SK-N-SH (cell line): ENCODE data around the gene CD180. TPM values are rescaled to one million over a fixed set of nuclear protein-coding genes. Genes with fewer than 3 reads are reported as not detected.

Experiments
- CTCF ChIA-PET: fragments of 300-600, 350-600 bp; formaldehyde crosslinking; extraction: SDS; loops from one replicate; lab custom pipeline; 2021; lab: Yijun Ruan, JAX
- POLR2A ChIA-PET: fragments of 350-600 bp; sonication (Branson Sonifier 250); formaldehyde crosslinking; extraction: SDS; loops from one replicate; lab custom pipeline; 2020; ENCODE audit warnings: antibody characterized with exemption, inconsistent platforms; lab: Yijun Ruan, JAX
- DNase-seq: peaks from one replicate; pipeline ENCODE4 v3.0.0; 2012
- H2AFZ ChIP-seq: fragments of 200-600 bp; sonication (generic); 2 replicates; pipeline ENCODE4 v1.8.1; 2016; ENCODE audit warnings: antibody characterized with exemption, mild to moderate bottlenecking, low read depth
- H3F3A ChIP-seq: fragments of 200-600 bp; sonication (generic); replicated peaks from 2 replicates; pipeline ENCODE3; 2016; ENCODE audit warnings: antibody characterized with exemption, mild to moderate bottlenecking; ENCODE audit not compliant: insufficient read depth
- H3K27ac ChIP-seq, 2 experiments: fragments of 200-500 bp in 1 of 2; fragments of 200-600 bp in 1 of 2; sonication (Bioruptor generic) in 1 of 2; sonication (generic), shearing (Covaris generic) in 1 of 2; 2 replicates each; pipeline versions ENCODE4 v1.5.1 to v1.6.1; 2014 to 2016; ENCODE audit warnings: low read depth in 2 of 2, inconsistent platforms in 1 of 2, low read length in 1 of 2, mild to moderate bottlenecking in 1 of 2, mixed read lengths in 1 of 2
- H3K27me3 ChIP-seq: fragments of 200-600 bp; sonication (generic), shearing (Covaris generic); 2 replicates; pipeline ENCODE4 v1.6.1; 2016; ENCODE audit warnings: mixed run types; ENCODE audit not compliant: insufficient read depth
- H3K36me3 ChIP-seq, 2 experiments: fragments of 200-500 bp in 1 of 2; fragments of 200-600 bp in 1 of 2; sonication (Bioruptor generic) in 1 of 2; sonication (generic) in 1 of 2; replicated peaks in 1 of 2; 2 replicates each; pipeline versions ENCODE3 to v1.5.1; 2014 to 2016; ENCODE audit warnings: low read length in 1 of 2, mild to moderate bottlenecking in 1 of 2; ENCODE audit not compliant: insufficient read depth in 2 of 2, control insufficient read depth in 1 of 2
- H3K4me1 ChIP-seq, 2 experiments: fragments of 200-500 bp in 1 of 2; fragments of 200-600 bp in 1 of 2; sonication (Bioruptor generic) in 1 of 2; sonication (generic), shearing (Covaris generic) in 1 of 2; 2 replicates each; pipeline versions ENCODE4 v1.5.1 to v1.6.1; 2014 to 2016; ENCODE audit warnings: low read depth in 1 of 2, low read length in 1 of 2, mixed run types in 1 of 2; ENCODE audit not compliant: insufficient read depth in 2 of 2, control insufficient read depth in 1 of 2
- H3K4me2 ChIP-seq: fragments of 200-600 bp; sonication (generic), shearing (Covaris generic); 2 replicates; pipeline ENCODE4 v1.6.1; 2017; ENCODE audit warnings: mixed run types
- H3K4me3 ChIP-seq, 2 experiments: fragments of 200-500 bp in 1 of 2; fragments of 200-600 bp in 1 of 2; sonication (Bioruptor generic) in 1 of 2; sonication (generic), shearing (Covaris generic) in 1 of 2; 2 replicates each; pipeline versions ENCODE4 v1.5.1 to v1.8.1; 2014 to 2016; ENCODE audit warnings: low read depth in 2 of 2, inconsistent platforms in 1 of 2, low read length in 1 of 2, mild to moderate bottlenecking in 1 of 2, mixed read lengths in 1 of 2, moderate library complexity in 1 of 2
- H3K79me2 ChIP-seq: fragments of 200-600 bp; sonication (generic); 2 replicates; pipeline ENCODE4 v1.8.1; 2017; ENCODE audit warnings: mild to moderate bottlenecking; ENCODE audit not compliant: insufficient read depth
- H3K9ac ChIP-seq: fragments of 200-600 bp; sonication (generic); 2 replicates; pipeline ENCODE4 v1.6.1; 2017; ENCODE audit warnings: mixed run types
- H3K9me2 ChIP-seq: fragments of 200-600 bp; sonication (generic); 2 replicates; pipeline ENCODE4 v1.6.1; 2017; ENCODE audit warnings: mixed run types
- H3K9me3 ChIP-seq: fragments of 200-600 bp; sonication (generic); 2 replicates; pipeline ENCODE4 v1.6.1; 2017; ENCODE audit warnings: mixed run types, mild to moderate bottlenecking, moderate library complexity
- H4K20me1 ChIP-seq: fragments of 200-600 bp; sonication (generic); 2 replicates; pipeline ENCODE4 v1.6.1; 2017; ENCODE audit warnings: mild to moderate bottlenecking, mixed run types; ENCODE audit not compliant: insufficient read depth
- EZH2phosphoT487 ChIP-seq: fragments of 200-600 bp; sonication (generic); IDR thresholded peaks from 2 replicates; pipeline ENCODE4 v1.6.1; 2017; ENCODE audit warnings: low read depth, mixed run types, mild to moderate bottlenecking, antibody characterized with exemption, moderate library complexity, borderline replicate concordance
- FOXM1 ChIP-seq: IDR thresholded peaks from 2 replicates; pipeline ENCODE4 v1.4.0; 2012; ENCODE audit warnings: low read depth, mild to moderate bottlenecking
- MXI1 ChIP-seq: IDR thresholded peaks from 2 replicates; pipeline ENCODE4 v1.6.1; 2012; ENCODE audit warnings: mild to moderate bottlenecking, low read depth, low read length, improper control_type of control experiment
- POLR2AphosphoS5 ChIP-seq: IDR thresholded peaks from 2 replicates; pipeline ENCODE4 v1.6.1; 2012; ENCODE audit warnings: low read depth, low read length
- RFX5 ChIP-seq: IDR thresholded peaks from 2 replicates; pipeline ENCODE4 v1.6.1; 2012; ENCODE audit warnings: mild to moderate bottlenecking, improper control_type of control experiment, low read length
- SIN3A ChIP-seq: IDR thresholded peaks from 2 replicates; pipeline ENCODE4 v1.6.1; 2012; ENCODE audit warnings: low read depth, mild to moderate bottlenecking, low read length, moderate library complexity, borderline replicate concordance
- SMC3 ChIP-seq: IDR thresholded peaks from 2 replicates; pipeline ENCODE4 v1.6.1; 2012; ENCODE audit warnings: low read depth, low read length, improper control_type of control experiment
- TAF1 ChIP-seq: IDR thresholded peaks from 2 replicates; pipeline ENCODE4 v1.6.1; 2012; ENCODE audit warnings: low read depth, mild to moderate bottlenecking, low read length, moderate library complexity, borderline replicate concordance
- TCF12 ChIP-seq: IDR thresholded peaks from 2 replicates; pipeline ENCODE4 v1.4.0; 2012
- TEAD4 ChIP-seq: IDR thresholded peaks from 2 replicates; pipeline ENCODE4 v1.4.0; 2012; ENCODE audit warnings: mild to moderate bottlenecking, borderline replicate concordance; ENCODE audit not compliant: insufficient read depth
- YY1 ChIP-seq: IDR thresholded peaks from 2 replicates; pipeline ENCODE4 v1.4.0; 2012; ENCODE audit warnings: low read depth, mild to moderate bottlenecking
- ZBTB33 ChIP-seq: IDR thresholded peaks from 2 replicates; pipeline ENCODE4 v1.4.0; 2012; ENCODE audit warnings: low read depth, borderline replicate concordance
- WGBS: methylation state at CpG from one replicate; pipeline ENCODE4 v1.1.6; 2017; ENCODE audit warnings: low lambda C conversion rate; 5-methylcytosine and 5-hydroxymethylcytosine counted together
- polyA plus RNA-seq, 3 experiments: library from polyadenylated mRNA; depleted of rRNA; stranded (reverse); fragments of >200 nt; gene quantifications; 2 replicates each; pipeline ENCODE4 v1.2.3, GENCODE V29; 2012
- TF ChIP-seq, protein P1 (sequence below): IDR thresholded peaks from 2 replicates; pipeline ENCODE4 v1.4.0; 2012; ENCODE audit warnings: low read depth, borderline replicate concordance
- TF ChIP-seq, protein P2 (sequence below): IDR thresholded peaks from 2 replicates; pipeline ENCODE4 v1.6.1; 2012; ENCODE audit warnings: mild to moderate bottlenecking, low read depth, low read length, moderate library complexity

The CD180 gene
- polyA plus RNA-seq, 1 of the 3 experiments (the other 2 are of a cell fraction): 0.02 TPM

- ChIA-PET POLR2A (no interaction called here), CTCF (interaction anchor here (3.2 to 13.3 kb wide), 3 partner anchors 8 to 41 kb away, joined by 12 to 201 read pairs (median 36); no protein-coding TSS in a partner anchor)
- Histone ChIP-seq H3K79me2 (no peaks in the 10 kb centered on the region), H3K27ac (no peak overlapping the region), H3F3A (peaks cover 10% of the 10 kb centered on the region), H3K9ac (no peak overlapping the region), H3K36me3 (peaks cover 0 to 26% of the 10 kb centered on the region in 2 experiments), H3K27me3 (no peaks in the 10 kb centered on the region), H3K9me2 (no peaks in the 10 kb centered on the region), H3K4me3 (no peak overlapping the region), H3K9me3 (no peaks in the 10 kb centered on the region), H3K4me2 (no peak overlapping the region), H3K4me1 (peaks cover 5 to 11% of the 10 kb centered on the region in 2 experiments; a peak in 2 of 4 replicates), H2AFZ (no peak overlapping the region), H4K20me1 (no peaks in the 10 kb centered on the region)
- 96% methylated on average over 9 of the region's 17 CpGs for WGBS
- TF ChIP-seq RFX5 (no peak), FOXM1 (no peak), EZH2phosphoT487 (no peak), MXI1 (no peak), TEAD4 (no peak), ZBTB33 (no peak), TAF1 (no peak), TCF12 (no peak), SIN3A (no peak), SMC3 (no peak), YY1 (no peak), POLR2AphosphoS5 (no peak)
- TF ChIP-seq, protein P1, sequence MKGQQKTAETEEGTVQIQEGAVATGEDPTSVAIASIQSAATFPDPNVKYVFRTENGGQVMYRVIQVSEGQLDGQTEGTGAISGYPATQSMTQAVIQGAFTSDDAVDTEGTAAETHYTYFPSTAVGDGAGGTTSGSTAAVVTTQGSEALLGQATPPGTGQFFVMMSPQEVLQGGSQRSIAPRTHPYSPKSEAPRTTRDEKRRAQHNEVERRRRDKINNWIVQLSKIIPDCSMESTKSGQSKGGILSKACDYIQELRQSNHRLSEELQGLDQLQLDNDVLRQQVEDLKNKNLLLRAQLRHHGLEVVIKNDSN: no peak
- TF ChIP-seq, protein P2, sequence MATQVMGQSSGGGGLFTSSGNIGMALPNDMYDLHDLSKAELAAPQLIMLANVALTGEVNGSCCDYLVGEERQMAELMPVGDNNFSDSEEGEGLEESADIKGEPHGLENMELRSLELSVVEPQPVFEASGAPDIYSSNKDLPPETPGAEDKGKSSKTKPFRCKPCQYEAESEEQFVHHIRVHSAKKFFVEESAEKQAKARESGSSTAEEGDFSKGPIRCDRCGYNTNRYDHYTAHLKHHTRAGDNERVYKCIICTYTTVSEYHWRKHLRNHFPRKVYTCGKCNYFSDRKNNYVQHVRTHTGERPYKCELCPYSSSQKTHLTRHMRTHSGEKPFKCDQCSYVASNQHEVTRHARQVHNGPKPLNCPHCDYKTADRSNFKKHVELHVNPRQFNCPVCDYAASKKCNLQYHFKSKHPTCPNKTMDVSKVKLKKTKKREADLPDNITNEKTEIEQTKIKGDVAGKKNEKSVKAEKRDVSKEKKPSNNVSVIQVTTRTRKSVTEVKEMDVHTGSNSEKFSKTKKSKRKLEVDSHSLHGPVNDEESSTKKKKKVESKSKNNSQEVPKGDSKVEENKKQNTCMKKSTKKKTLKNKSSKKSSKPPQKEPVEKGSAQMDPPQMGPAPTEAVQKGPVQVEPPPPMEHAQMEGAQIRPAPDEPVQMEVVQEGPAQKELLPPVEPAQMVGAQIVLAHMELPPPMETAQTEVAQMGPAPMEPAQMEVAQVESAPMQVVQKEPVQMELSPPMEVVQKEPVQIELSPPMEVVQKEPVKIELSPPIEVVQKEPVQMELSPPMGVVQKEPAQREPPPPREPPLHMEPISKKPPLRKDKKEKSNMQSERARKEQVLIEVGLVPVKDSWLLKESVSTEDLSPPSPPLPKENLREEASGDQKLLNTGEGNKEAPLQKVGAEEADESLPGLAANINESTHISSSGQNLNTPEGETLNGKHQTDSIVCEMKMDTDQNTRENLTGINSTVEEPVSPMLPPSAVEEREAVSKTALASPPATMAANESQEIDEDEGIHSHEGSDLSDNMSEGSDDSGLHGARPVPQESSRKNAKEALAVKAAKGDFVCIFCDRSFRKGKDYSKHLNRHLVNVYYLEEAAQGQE: no peak
- no peak for DNase-seq
These were observed 31.6 kb downstream of the CD180 start for GRCh38 chr5:67164856-67165525.
